Vagina (tissue), 2 donors: ENCODE measurements around the gene PRRT1B. TPM values are rescaled to one million over a fixed set of nuclear protein-coding genes. Genes with fewer than 3 reads are reported as not detected.

Source experiments
- DNase-seq, 2 donors: peaks; one replicate each; pipeline ENCODE4 v3.0.0-alpha.2; 2017; ENCODE audit errors: extremely low spot score in 2 of 2
- H3K27ac ChIP-seq: fragments of 200-600 bp; sonication (generic); one replicate; pipeline ENCODE4 v1.5.1; 2019
- H3K27me3 ChIP-seq: fragments of 200-600 bp; sonication (generic); one replicate; pipeline ENCODE4 v1.5.1; 2019
- H3K36me3 ChIP-seq, 2 donors: fragments of 200-600 bp; sonication (generic); one replicate each; pipeline ENCODE4 v1.5.1; 2017 to 2019
- H3K4me1 ChIP-seq: fragments of 200-600 bp; sonication (generic); one replicate; pipeline ENCODE4 v1.5.1; 2019
- H3K4me3 ChIP-seq, 2 donors: fragments of 200-600 bp; sonication (generic); 1 replicate in 1 of 2; 2 replicates in 1 of 2; pipeline ENCODE4 v1.5.1; 2016 to 2019
- H3K9me3 ChIP-seq: fragments of 200-600 bp; sonication (generic); one replicate; pipeline ENCODE4 v1.5.1; 2019
- CTCF ChIP-seq, 3 experiments: fragments of 450-650 bp in 2 of 3; fragments of 200-600 bp in 1 of 3; sonication (generic) in 1 of 3; IDR thresholded peaks; one replicate each; pipeline ENCODE4 v1.5.1; 2017 to 2019; ENCODE audit warnings: antibody characterized with exemption in 3 of 3, mild to moderate bottlenecking in 2 of 3, moderate library complexity in 2 of 3
- POLR2A ChIP-seq, 2 donors: fragments of 450-650 bp; IDR thresholded peaks; one replicate each; pipeline ENCODE4 v1.6.1; 2017; ENCODE audit warnings: antibody characterized with exemption in 2 of 2, mild to moderate bottlenecking in 2 of 2, moderate library complexity in 2 of 2
- POLR2AphosphoS5 ChIP-seq, 2 donors: sonication (generic); formaldehyde crosslinking; IDR thresholded peaks; one replicate each; pipeline ENCODE4 v1.9.0; 2017; ENCODE audit warnings: antibody characterized with exemption in 2 of 2, mild to moderate bottlenecking in 2 of 2, low read depth in 1 of 2; ENCODE audit not compliant: insufficient read depth in 1 of 2
- intact Hi-C: fragments of 100-400 bp; cut with DNase I; formaldehyde crosslinking; loops from one replicate; pipeline ENCODE4 v1.15.1; 2023
- total RNA-seq: library from RNA; depleted of rRNA; stranded (reverse); fragments of >200 nt; gene quantifications from one replicate; pipeline ENCODE4 v1.2.3, GENCODE V29; 2016

PRRT1B gene
- total RNA-seq, 1 donor from 2014 or later = not detected

- peaks cover 0 to 89% of the 10 kb centered on the region in 2 donors for H3K36me3 ChIP-seq
Observed at GRCh38 chr9:131516100-131516499, 29.2 kb upstream of the PRRT1B start.

GRCh38 chr9:131516930-131517329, 28.4 kb upstream of the PRRT1B start:
- peaks cover 0 to 91% of the 10 kb centered on the region in 2 donors for H3K36me3 ChIP-seq

More at GRCh38 chr9:131516100-131516499, 29.2 kb upstream of the PRRT1B start:
- Histone ChIP-seq H3K4me3 (no peak overlapping the region), H3K27me3 (no peaks in the 10 kb centered on the region), H3K4me1 (no peaks in the 10 kb centered on the region), H3K27ac (no peak overlapping the region), H3K9me3 (no peaks in the 10 kb centered on the region)
- intact Hi-C loops = no loop called here
- TF ChIP-seq CTCF (IDR thresholded peaks at IDR 0.05) (no peak), POLR2AphosphoS5 (IDR thresholded peaks at IDR 0.05; ENCODE audit: insufficient read depth in 1 of 2, low read depth in 1 of 2) (no peak), POLR2A (IDR thresholded peaks at IDR 0.05) (no peak)
- no peak for DNase-seq

GRCh38 chr9:131517761-131518190, 27.5 kb upstream of the PRRT1B start:
- peaks cover 0 to 85% of the 10 kb centered on the region in 2 donors for H3K36me3 ChIP-seq
- no peaks in the 10 kb centered on the region for H3K27me3 ChIP-seq
- no peaks in the 10 kb centered on the region for H3K4me1 ChIP-seq
- no peak overlapping the region for H3K27ac ChIP-seq
- DNase-seq = no peak
- intact Hi-C loops = no loop called here
- no peak overlapping the region for H3K4me3 ChIP-seq
- TF ChIP-seq CTCF (IDR thresholded peaks at IDR 0.05) (no peak), POLR2A (IDR thresholded peaks at IDR 0.05) (no peak), POLR2AphosphoS5 (IDR thresholded peaks at IDR 0.05; ENCODE audit: insufficient read depth in 1 of 2, low read depth in 1 of 2) (no peak)
- H3K9me3 ChIP-seq = no peaks in the 10 kb centered on the region

More at GRCh38 chr9:131516930-131517329, 28.4 kb upstream of the PRRT1B start:
- intact Hi-C loops = no loop called here
- Histone ChIP-seq H3K4me3 (no peak overlapping the region), H3K27ac (no peak overlapping the region), H3K27me3 (no peaks in the 10 kb centered on the region), H3K9me3 (no peaks in the 10 kb centered on the region), H3K4me1 (no peaks in the 10 kb centered on the region)
- no peak for DNase-seq
- TF ChIP-seq CTCF (IDR thresholded peaks at IDR 0.05) (no peak), POLR2AphosphoS5 (IDR thresholded peaks at IDR 0.05; ENCODE audit: insufficient read depth in 1 of 2, low read depth in 1 of 2) (no peak), POLR2A (IDR thresholded peaks at IDR 0.05) (no peak)

- no peak for TF ChIP-seq POLR2AphosphoS5 (IDR thresholded peaks at IDR 0.05; ENCODE audit: insufficient read depth in 1 of 2, low read depth in 1 of 2)
- no peak for TF ChIP-seq CTCF (IDR thresholded peaks at IDR 0.05)
- no peak for TF ChIP-seq POLR2A (IDR thresholded peaks at IDR 0.05)
- Histone ChIP-seq H3K9me3 (no peaks in the 10 kb centered on the region), H3K27ac (no peak overlapping the region), H3K4me3 (no peak overlapping the region), H3K36me3 (peaks cover 0 to 77% of the 10 kb centered on the region in 2 donors), H3K4me1 (no peaks in the 10 kb centered on the region), H3K27me3 (no peaks in the 10 kb centered on the region)
- intact Hi-C loops = no loop called here
- no peak for DNase-seq
Observed at GRCh38 chr9:131518553-131518952, 26.8 kb upstream of the PRRT1B start.

GRCh38 chr9:131520503-131520902, 24.8 kb upstream of the PRRT1B start:
- Histone ChIP-seq H3K27ac (no peak overlapping the region), H3K4me3 (no peak overlapping the region), H3K36me3 (peaks cover 0 to 78% of the 10 kb centered on the region in 2 donors), H3K27me3 (no peaks in the 10 kb centered on the region), H3K4me1 (no peaks in the 10 kb centered on the region), H3K9me3 (no peaks in the 10 kb centered on the region)
- TF ChIP-seq POLR2AphosphoS5 (IDR thresholded peaks at IDR 0.05; ENCODE audit: insufficient read depth in 1 of 2, low read depth in 1 of 2) = no peak
- no peak for TF ChIP-seq CTCF (IDR thresholded peaks at IDR 0.05)
- TF ChIP-seq POLR2A (IDR thresholded peaks at IDR 0.05) = no peak
- no peak for DNase-seq
- intact Hi-C loops = no loop called here
